Upper lobe of left lung (tissue), 4 donors: ENCODE measurements around the gene ZBTB16.

Source experiments
- POLR2AphosphoS5 ChIP-seq, 2 donors: sonication (generic); formaldehyde crosslinking; IDR thresholded peaks; one replicate each; pipeline ENCODE4 v1.5.1; 2017; ENCODE audit warnings: antibody characterized with exemption in 2 of 2
- TF ChIP-seq, protein P1 (sequence below), 6 experiments: fragments of 450-650 bp in 4 of 6; fragments of 200-600 bp in 2 of 6; sonication (generic) in 2 of 6; IDR thresholded peaks; one replicate each; pipeline ENCODE4 v1.5.1; 2016 to 2019; ENCODE audit warnings: antibody characterized with exemption in 6 of 6

DNA sequence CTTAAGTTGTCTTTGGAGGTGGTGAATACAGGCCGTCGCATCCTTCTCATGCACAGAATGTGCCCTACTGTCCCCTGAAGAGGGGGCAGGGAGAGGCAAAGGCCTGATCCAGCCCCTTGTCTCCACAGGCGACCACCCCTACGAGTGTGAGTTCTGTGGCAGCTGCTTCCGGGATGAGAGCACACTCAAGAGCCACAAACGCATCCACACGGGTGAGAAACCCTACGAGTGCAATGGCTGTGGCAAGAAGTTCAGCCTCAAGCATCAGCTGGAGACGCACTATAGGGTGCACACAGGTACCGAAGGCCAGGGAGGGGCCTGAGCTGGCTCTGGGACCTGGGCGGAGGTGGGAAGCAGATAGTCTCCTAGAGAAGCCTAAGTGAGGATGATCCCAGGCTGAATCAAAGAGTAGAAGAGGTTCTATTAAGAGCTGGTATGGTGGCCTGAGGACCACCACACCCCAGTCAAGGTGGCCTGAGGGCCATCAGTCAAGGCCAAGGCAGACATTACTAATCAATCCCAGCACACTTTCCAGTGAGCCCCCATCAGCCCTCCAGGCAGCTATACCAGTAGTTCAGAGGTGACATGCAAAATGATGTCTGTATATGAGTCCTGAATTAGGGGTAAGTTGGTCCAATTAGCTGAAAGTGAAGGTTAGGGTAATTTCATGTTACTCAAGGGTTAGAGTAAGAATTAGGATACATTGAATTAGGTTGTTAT, 187.7 kb downstream of the ZBTB16 start:
- TF ChIP-seq, protein P1, sequence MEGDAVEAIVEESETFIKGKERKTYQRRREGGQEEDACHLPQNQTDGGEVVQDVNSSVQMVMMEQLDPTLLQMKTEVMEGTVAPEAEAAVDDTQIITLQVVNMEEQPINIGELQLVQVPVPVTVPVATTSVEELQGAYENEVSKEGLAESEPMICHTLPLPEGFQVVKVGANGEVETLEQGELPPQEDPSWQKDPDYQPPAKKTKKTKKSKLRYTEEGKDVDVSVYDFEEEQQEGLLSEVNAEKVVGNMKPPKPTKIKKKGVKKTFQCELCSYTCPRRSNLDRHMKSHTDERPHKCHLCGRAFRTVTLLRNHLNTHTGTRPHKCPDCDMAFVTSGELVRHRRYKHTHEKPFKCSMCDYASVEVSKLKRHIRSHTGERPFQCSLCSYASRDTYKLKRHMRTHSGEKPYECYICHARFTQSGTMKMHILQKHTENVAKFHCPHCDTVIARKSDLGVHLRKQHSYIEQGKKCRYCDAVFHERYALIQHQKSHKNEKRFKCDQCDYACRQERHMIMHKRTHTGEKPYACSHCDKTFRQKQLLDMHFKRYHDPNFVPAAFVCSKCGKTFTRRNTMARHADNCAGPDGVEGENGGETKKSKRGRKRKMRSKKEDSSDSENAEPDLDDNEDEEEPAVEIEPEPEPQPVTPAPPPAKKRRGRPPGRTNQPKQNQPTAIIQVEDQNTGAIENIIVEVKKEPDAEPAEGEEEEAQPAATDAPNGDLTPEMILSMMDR (IDR thresholded peaks at IDR 0.05) = no peak
- TF ChIP-seq POLR2AphosphoS5 (IDR thresholded peaks at IDR 0.05) = no peak
